ENCODE results near the gene DAB1. TPM values are rescaled to one million over a fixed set of nuclear protein-coding genes. Genes with fewer than 3 reads are reported as not detected.

The DAB1 gene
- polyA plus RNA-seq, 1 experiment = 0.05 TPM

DNA sequence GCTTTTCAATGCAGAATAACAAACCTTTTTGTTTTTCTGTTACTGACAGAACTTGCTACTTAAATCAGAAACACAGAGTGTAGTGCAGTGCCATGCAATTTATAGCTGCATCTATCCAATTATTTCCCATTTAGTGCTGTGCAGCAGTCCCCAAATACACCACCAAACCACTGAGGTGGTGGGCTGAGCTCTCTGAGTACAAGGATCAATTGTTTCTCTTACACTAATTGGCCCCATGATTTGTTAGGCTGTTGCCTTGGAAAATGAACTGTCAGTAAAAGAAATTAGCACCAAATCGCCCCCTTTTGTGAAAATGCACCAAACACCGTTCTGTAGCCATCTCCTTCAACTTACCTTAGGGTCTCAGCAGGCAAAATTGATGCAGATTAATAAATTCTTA lies 339.2 kb downstream of the DAB1 start:
- DNase-seq (ENCODE audit: low read depth, low spot score) = no peak
- H3K27ac ChIP-seq (ENCODE audit: low read depth, low read length) = no peak overlapping the region
- TF ChIP-seq, protein P1, sequence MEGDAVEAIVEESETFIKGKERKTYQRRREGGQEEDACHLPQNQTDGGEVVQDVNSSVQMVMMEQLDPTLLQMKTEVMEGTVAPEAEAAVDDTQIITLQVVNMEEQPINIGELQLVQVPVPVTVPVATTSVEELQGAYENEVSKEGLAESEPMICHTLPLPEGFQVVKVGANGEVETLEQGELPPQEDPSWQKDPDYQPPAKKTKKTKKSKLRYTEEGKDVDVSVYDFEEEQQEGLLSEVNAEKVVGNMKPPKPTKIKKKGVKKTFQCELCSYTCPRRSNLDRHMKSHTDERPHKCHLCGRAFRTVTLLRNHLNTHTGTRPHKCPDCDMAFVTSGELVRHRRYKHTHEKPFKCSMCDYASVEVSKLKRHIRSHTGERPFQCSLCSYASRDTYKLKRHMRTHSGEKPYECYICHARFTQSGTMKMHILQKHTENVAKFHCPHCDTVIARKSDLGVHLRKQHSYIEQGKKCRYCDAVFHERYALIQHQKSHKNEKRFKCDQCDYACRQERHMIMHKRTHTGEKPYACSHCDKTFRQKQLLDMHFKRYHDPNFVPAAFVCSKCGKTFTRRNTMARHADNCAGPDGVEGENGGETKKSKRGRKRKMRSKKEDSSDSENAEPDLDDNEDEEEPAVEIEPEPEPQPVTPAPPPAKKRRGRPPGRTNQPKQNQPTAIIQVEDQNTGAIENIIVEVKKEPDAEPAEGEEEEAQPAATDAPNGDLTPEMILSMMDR (IDR thresholded peaks at IDR 0.05; ENCODE audit: low read depth, low read length) = no peak
- H3K4me3 ChIP-seq (ENCODE audit: low read depth, low read length) = no peak overlapping the region
- no peaks in the 10 kb centered on the region for H3K9me3 ChIP-seq (ENCODE audit: control insufficient read depth, insufficient read depth, low read length)
- ChIA-PET CTCF (no interaction called here), POLR2A (no interaction called here)
- no peaks in the 10 kb centered on the region for H3K27me3 ChIP-seq (ENCODE audit: control insufficient read depth, insufficient read depth, low read length)

DNA sequence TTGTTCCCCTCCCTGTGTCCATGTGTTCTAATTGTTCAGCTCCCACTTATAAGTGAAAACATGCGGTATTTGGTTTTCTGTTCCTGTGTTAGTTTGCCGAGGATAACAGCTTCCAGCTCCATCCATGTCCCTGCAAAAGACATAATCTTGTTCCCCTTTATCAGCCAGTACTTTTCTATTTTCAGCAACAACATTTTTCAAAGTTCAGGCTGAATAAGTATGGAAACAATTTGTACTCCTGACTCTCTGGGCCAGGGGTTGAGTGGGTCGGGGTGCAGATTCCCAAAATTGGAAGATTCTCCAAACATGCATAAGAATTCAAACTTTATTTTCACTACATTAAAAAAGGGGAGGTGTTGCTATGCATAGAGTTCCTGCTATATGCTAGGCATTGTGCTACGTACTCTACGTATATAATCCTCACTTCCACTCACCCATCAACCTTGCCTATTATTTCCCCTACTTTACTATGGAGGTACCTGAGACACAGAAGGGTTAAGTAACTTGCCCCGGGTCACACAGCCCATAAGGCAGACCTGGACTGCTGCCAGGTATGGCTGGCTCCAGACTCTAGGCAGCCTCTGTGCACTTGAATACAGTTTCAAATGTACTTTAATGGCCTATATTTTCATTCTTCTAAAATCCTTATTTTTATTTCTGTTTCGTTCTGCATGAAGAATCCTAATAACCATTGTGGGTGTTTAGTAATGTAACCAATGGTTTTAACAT lies 341.0 kb downstream of the DAB1 start:
- ChIA-PET POLR2A (no interaction called here), CTCF (no interaction called here)
- no peak overlapping the region for H3K27ac ChIP-seq (ENCODE audit: low read depth, low read length)
- no peaks in the 10 kb centered on the region for H3K27me3 ChIP-seq (ENCODE audit: control insufficient read depth, insufficient read depth, low read length)
- TF ChIP-seq, protein P1 (IDR thresholded peaks at IDR 0.05; ENCODE audit: low read depth, low read length) = no peak
- no peaks in the 10 kb centered on the region for H3K9me3 ChIP-seq (ENCODE audit: control insufficient read depth, insufficient read depth, low read length)
- H3K4me3 ChIP-seq (ENCODE audit: low read depth, low read length) = no peak overlapping the region
- DNase-seq (ENCODE audit: low read depth, low spot score) = no peak

DNA sequence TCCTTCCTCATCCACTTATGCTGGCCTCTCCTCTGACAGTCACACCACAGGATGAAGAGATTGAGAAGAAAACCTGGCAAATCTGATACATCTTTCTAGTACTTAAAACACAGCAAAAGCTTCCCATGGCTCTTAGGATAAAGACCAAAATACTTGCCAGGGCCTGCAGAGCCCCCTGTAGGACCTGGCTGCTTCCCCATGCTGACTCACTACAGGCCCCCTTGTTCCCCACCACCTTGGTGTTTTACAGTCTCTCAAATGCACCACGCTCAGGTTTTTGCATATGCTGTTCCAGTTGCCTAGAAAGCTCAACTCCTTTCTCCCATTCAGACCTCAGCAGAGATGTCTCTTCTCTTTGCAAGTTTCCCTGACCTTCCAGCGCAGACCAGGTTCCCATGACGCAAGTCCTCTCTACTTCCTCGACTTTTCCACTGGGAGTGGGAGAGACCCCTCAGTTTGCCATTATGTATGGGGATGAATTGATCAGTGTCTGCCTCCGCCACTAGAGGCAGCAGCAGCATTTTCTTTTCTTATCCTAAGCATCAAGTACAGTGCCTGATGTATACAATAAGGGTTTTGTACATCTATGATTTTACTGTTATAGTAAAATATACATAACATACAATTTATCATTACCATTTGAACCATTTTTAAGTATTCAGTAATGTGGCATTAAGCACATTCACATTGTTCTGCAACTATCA lies 344.3 kb downstream of the DAB1 start:
- Histone ChIP-seq H3K27ac (ENCODE audit: low read depth, low read length) (no peak overlapping the region), H3K4me3 (ENCODE audit: low read depth, low read length) (no peak overlapping the region), H3K9me3 (ENCODE audit: control insufficient read depth, insufficient read depth, low read length) (no peaks in the 10 kb centered on the region), H3K27me3 (ENCODE audit: control insufficient read depth, insufficient read depth, low read length) (no peaks in the 10 kb centered on the region)
- ChIA-PET POLR2A (no interaction called here), CTCF (no interaction called here)
- TF ChIP-seq, protein P1 (IDR thresholded peaks at IDR 0.05; ENCODE audit: low read depth, low read length) = peak; percentile 34
- DNase-seq (ENCODE audit: low read depth, low spot score) = no peak

DNA sequence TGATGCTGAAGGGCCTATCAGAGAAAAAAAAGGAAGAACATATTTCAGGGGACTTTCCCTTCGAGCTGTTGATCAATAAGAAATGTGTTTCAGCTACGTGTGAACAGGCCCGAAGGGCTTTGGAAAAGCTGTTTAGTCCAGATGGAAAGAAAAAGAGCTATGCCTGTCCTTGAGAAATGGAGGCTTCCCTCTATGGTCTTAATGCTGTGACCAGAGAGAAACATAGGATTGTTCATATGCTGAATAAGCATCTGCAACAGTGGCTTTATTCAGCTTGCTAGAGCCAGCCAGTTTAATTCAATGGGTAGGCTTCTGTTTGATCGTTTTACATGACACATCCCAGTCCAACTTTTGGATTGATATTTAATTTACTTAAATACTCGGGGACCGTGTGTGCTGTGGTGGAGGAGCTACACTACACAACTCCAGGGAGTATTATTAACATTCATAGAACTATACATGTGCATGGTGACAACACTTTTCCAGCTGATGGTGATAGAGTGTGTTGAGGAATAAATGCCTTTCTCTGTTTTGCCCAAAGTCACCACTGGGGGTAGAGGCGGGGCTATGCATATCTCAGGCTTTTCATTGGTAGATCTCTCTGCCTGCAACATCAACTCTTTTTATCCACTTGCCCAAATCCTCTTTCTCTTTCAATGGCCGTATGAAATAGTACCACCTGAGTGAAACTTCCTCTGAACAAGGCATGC lies 351.3 kb downstream of the DAB1 start:
- H3K27me3 ChIP-seq (ENCODE audit: control insufficient read depth, insufficient read depth, low read length) = no peaks in the 10 kb centered on the region
- TF ChIP-seq, protein P1 (IDR thresholded peaks at IDR 0.05; ENCODE audit: low read depth, low read length) = no peak; the same call in 1 of the 2 replicates
- ChIA-PET POLR2A (no interaction called here), CTCF (interaction anchor here (1.5 kb wide), 1 partner anchor 240 kb away, joined by 4 read pairs; no protein-coding TSS in a partner anchor)
- DNase-seq (ENCODE audit: low read depth, low spot score) = no peak
- H3K9me3 ChIP-seq (ENCODE audit: control insufficient read depth, insufficient read depth, low read length) = no peaks in the 10 kb centered on the region
- H3K27ac ChIP-seq (ENCODE audit: low read depth, low read length) = no peak overlapping the region
- H3K4me3 ChIP-seq (ENCODE audit: low read depth, low read length) = no peak overlapping the region

DNA sequence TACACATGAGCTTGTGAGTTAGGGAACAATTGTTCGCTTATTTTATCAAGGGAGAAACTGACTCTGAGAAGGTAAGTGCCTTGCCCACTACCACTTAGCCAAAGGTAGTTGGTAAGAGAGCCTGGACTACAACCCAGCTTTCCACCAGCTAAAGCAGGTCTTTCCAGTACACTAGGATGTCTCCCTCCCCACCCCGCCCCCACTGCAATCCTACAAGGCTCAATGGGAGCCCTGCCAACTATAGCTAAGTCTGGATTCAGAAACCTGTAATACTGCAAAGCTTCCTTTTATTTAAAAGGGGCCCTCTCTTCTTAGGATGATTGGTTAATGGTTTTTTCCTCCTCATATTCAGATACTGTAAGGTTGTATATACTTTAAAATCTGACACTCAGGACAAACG lies 356.0 kb downstream of the DAB1 start:
- Histone ChIP-seq H3K27ac (ENCODE audit: low read depth, low read length) (no peak overlapping the region), H3K4me3 (ENCODE audit: low read depth, low read length) (no peak overlapping the region), H3K27me3 (ENCODE audit: control insufficient read depth, insufficient read depth, low read length) (no peaks in the 10 kb centered on the region), H3K9me3 (ENCODE audit: control insufficient read depth, insufficient read depth, low read length) (no peaks in the 10 kb centered on the region)
- ChIA-PET CTCF (no interaction called here), POLR2A (no interaction called here)
- TF ChIP-seq, protein P1 (IDR thresholded peaks at IDR 0.05; ENCODE audit: low read depth, low read length) = no peak
- no peak for DNase-seq (ENCODE audit: low read depth, low spot score)
